NCI-H128 (cell line): ENCODE results near the gene ZNF423.

Experiments
- DNase-seq: peaks from one replicate; lab custom pipeline; 2025; ENCODE audit not compliant: unreplicated experiment; lab: John Stamatoyannopoulos, UW

Gene ZNF423

DNA sequence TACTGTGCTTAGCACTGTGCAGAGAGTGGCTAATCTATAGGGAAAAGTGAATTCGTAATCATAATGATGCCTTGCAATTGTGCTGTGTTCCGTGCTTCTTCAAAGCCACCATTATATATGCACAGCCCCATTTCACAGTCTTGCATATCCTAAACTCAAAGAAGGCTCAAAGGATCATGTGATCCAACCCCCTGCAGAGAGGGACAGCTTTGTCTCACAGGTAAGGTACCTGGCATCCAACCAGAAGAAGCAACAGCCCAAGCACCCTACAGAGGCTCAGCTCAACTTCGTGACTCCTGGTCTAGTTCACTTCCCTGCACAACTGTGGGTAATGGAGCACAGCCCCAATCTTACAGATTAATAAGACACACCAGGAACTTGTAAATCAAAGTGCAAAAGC, 124.0 kb downstream of the ZNF423 start:
- no peak for DNase-seq

DNA sequence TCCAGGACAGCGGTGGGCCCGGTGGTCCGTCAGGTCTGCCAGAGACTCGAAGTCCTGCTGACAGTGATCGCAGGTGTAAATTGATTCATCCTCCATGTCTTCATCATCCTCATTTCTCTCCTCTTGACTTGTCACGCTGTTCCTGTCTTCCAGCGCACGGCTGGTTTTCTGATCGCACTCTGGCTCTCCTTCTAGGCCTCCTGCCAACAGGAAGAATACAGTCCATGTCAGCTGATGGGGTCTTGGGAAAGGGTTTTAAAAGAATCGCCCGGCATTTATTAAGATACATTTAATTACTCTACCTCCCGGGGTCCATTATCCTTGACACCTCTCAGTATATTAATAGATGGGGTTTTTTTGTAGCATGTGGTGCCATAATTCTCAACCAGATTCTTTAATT, 125.1 kb downstream of the ZNF423 start:
- no peak for DNase-seq

DNA sequence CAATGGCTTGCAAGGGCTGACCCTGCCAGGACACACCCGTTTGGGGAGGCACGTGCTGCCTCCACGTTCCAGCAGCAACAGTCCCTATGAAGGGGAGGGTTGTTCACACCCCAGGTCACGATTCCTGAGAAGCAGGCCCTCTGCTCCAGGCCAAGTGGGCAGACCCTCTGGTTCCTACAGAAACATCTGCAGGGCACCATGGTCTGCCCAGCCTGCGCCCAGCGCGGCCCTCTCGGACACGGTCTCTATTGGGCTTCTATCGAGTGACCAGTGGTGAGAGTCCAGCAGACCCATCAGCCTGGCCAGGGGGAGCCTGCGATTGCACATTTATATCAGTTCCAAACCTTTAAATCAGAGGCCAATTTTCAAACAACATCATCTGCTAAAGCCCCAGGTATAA, 128.3 kb downstream of the ZNF423 start:
- no peak for DNase-seq

DNA sequence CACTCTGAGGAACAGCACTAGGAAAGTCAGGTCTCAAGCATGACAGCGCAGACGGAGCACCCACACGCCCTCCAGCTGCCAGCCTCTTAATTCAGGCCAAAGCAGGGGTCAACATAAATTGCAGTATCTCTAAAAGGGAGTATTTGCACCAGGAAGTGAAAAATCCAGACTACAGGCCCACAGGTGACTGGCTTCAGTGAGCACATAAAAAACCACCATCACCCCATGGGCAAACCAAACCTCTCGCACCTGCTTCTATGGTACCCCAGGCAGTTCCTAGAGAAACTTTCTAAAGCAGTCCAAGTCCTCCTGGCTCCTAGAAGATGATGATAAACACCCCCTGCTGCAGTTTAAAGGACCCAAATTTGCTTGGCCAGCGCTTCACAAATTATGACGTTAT, 129.8 kb downstream of the ZNF423 start:
- DNase-seq: no peak

DNA sequence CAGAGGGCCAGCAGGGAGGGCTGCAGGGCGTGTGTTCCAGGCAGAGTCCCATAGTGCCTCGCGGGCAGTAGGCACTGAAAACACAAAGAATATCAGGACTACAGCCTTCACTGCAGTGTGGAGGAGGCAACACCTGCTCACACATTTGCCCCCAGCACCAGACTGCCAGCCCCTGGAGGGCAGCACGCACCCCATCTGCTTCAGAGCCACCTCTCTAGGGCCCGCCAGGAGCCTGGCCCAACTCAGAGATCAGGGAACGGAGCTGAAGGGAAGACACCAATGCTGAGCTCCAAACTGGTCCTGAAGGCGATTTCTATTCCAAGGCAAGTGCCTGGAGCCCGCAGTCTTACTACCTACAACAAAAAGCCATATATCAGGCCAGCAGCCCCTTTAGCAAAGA, 130.3 kb downstream of the ZNF423 start:
- no peak for DNase-seq

DNA sequence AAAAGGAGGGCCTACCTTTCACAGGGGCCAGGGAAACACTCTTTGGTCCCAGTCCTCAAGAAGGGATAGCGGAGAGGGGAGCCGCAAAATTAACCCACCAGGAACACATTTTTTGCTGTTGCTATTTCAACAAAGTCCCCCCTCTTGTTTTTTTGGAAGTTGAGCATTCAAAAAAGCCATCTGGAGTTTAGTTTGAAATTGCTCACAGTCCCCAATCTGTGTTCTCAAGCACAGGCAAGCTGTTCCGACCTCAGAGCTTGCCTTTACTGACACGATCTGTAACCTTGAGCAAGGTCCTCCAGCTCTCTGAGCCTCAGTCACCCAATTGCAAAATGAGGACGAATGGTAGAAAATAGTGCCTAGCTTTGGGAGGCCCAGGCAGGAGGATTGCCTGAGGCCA, 131.1 kb downstream of the ZNF423 start:
- no peak for DNase-seq

DNA sequence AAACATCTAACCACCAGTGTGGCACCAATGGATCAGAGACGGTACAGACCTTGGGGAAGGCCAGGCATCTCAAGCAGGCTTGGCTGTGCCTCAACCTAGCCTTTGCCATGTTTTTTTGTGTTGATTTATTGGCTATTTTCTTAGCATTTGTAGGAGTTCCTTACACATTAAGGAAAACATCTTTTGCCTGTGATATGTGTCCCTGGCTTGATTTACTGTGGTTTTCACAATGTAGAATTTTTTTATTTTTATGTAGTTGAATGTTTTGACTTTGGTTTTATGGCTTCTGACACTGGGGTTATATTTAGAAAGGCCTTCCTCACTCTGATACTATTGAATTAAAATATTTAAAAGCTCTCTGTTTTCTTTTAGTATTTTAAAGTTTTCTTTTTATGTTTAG, 132.6 kb downstream of the ZNF423 start:
- no peak for DNase-seq

DNA sequence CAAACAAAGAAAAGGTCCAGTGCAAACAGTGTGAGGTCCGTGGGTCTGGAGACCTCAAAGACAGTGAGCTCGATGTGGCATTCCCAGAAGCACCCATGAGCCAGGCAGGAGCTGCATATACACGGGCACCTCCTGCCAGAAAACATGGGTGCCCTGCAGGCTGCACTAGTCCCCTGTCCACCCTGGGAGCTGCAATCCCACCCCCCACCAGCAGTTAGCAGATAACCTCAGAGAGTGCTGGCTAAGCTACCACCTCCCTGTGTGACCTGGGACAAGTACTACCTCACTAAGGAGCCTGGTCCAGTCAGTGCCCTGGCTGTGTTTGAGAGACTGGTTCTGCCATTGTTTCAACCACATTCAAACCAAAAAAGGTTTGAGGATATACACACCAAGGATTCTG, 135.7 kb downstream of the ZNF423 start:
- no peak for DNase-seq

DNA sequence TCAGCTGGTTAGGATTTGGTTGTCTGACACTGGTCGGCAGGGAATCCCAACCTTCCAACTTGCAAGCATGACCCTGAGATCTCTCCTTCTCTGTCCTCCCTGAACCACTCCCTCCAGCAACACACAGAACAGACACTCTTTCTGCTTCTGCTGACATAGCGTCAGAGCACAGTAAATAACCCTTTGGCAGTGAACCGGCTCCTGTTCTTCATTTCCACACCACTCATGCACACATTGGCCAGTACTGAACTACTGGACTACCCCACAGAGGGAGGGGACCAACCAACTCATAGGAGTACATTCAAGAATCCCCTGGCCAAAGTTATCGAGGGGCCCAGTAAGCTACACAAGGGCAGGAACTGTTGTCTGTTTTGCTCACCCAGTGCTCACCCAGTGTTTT, 138.2 kb downstream of the ZNF423 start:
- no peak for DNase-seq

DNA sequence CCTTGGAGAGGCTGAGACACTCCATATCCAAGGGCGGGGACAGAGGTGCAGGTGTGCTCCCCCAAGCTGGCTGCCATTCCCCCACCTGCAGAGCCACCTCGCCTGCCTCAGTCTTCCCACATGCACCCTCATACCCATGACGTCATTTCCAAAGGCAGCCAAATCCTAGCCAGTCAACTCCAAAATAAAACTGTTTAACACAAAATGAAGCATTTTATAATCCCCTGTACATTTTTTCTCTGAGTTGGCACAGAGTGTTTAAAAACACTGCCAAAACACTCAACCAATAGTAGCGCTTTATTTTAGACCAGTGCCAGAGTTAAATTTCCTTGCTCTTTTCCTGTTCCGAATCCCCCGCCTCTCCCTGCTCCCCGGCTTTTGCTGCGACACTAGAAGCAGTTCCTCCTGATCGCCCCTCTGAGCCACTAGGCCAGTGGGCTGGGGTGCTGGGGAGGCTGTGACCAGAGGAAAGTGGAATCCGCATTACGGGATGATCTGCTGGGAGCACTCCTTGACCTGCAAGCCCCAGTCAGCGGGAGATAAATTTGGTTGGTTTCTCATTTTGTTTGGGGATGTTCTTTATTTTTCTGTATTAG, 139.5 kb downstream of the ZNF423 start:
- DNase-seq: no peak

DNA sequence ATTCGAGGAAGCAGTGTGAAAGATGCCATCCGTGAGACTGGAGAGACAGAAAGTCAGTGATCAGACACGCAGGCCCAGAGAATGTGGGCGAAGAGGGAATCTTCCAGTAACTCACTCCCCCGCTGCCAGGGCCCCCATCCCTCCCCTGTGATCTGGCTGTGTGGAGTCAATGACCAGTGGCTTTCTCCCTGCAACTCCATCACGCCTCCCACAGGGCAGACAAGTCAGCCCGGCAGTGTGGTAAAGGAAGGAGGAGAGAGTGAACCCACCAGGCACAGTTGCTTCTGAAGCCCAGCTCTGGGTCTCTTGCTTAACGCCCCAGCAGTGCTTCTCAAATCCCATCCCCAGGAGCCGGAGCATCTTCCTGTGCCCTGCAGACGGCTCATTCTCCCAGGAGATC, 142.1 kb downstream of the ZNF423 start:
- no peak for DNase-seq

DNA sequence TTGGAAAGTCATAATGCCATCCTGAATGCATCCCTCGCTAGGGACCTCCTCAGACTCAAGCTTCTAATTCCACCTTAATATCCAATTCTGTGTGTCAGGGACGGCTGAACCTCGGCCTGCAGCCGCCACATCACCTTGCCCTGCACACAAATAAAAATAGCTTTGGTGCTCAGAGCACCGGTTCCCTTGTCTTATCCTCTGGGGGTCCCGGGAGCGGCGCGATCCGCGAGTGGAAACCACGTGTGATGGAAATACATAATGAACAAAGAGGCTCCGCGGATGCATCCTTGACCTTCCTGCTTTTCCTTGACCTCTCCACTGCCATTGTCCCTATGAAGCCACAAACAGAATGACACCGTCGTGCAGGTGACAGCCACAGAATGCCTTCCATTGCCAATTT, 143.4 kb downstream of the ZNF423 start:
- DNase-seq: no peak

DNA sequence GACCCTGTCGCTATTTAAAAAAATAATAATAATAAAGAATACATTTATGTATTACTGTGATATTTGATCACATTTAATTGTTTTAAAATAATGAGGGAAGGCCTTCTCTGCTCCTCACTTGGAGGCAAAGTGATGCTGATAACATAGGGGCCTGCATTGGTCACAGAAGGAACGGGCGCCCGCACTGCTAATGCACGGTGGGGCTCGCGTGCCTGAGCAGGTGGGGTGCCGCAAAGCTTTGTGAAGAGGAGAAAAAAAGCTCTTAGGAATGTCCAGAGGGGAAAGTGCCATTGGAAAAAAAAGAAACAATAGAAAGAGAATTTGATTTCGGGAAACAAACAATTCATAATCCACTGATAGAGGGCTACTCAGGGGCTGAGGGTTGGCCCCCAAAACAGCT, 143.8 kb downstream of the ZNF423 start:
- DNase-seq: no peak

DNA sequence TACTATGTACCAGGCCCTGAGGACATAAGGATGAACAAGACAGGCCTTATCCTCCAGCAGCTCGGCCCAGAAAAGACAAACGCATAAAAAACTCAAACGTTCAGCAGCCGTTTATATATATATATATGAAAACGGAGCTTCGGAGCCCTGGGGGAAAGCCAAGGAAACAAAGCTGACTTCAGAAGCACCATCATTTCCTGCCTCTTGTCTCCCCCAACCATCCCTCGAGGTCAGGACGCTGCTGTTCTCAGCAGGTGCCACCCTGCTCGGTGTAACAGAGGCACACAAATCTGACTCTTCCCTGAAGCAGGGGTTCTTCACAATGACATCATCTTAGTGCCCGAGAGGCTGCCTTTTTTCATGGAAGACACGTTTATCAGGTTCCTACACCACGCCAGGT, 146.9 kb downstream of the ZNF423 start:
- no peak for DNase-seq

DNA sequence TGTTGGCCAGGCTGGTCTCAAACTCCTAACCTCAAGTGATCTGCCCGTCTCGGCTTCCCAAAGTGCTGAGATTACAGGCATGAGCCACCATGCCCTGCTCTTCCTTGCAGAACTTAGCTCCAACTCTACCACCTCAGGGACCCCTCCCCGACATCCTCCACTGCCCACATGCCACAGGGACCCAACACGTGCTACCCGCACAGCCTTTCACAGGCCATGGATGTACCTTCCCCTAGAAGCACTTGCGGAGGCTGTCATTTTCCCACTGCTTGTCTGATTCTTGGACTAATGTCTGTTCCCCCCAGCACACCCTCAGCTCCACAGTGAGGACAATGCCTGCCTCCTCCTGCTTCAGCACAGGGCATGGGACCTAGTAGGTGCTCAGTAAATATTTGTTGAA, 147.4 kb downstream of the ZNF423 start:
- no peak for DNase-seq

DNA sequence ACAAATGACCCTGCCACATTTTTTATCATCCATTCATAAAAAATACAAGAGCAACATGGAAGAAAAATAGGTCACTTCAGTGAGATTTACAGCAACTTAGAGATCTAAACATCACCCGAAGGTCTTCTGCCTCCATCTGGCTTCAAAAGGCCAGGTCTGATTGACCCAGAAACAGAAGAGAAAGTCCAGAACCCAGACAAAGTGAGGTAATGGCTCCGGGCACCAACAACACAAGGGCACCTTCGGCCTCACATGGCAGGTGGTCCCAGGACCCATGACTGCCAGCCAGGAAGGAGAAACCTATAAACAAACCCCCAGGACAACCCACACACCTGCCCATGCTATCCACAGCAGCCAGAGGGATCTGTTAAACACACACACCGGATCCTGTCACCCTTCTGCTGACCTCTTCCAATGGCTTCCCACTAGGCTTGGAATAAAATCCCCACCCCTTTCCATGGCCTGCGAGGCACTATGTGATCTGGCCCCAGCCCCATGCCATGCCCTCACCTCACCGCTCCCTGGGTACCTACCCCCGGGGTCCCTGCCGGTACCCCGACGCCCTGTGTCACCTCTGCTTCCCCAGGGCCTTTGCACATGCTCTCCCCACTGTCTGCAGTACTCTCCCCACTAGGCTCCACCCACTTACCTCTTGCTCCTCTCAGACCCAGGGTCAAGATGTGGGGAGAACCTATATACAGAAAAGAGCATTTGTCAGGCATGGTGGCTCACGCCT, 149.1 kb downstream of the ZNF423 start:
- DNase-seq: no peak

DNA sequence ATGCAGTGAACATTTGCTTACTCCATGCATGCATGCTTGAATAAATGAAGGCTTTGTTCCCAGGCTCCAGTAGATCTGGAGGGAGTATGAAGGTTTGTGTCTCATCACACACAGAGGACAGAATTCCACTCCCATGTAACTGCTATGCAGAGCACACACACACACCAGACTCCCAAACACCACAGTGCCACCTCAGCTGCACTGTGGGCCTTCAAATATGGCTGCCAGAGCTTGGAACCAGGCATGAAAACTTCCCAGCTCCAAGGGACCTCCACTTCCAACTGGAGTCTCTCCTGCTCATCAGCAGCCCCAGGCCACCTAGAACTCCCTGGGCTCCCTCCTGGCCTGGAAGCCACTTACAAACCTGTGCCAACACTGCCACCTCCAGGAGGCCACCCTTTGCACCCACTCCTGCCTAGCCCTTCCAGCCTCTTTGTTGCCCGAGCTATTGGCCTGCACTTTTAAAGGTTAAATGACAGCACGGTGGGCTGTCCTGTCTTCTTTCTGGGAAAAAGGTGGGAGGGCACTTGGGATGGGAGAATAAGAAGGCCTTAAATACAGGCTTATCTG, 151.2 kb downstream of the ZNF423 start:
- no peak for DNase-seq

DNA sequence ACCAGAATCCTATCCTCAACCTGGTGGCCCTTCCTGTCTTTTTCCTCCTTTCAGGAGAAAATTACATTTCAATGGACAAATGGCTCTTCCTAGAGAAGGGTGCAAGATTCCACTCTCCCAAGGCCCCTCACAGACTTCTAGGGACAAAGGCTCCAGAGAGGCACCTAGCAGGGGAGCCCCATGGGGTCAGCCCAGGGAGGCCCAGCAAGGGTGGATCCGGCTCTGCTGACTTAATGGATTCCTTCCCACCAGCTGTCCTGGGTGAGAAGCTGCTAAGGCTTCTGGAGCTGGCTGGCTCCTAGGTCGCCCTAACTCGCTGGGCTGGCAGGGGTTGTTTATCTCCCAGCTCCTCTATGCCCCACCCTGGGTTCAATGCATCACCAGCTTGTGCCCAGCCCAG, 152.4 kb downstream of the ZNF423 start:
- DNase-seq: no peak

DNA sequence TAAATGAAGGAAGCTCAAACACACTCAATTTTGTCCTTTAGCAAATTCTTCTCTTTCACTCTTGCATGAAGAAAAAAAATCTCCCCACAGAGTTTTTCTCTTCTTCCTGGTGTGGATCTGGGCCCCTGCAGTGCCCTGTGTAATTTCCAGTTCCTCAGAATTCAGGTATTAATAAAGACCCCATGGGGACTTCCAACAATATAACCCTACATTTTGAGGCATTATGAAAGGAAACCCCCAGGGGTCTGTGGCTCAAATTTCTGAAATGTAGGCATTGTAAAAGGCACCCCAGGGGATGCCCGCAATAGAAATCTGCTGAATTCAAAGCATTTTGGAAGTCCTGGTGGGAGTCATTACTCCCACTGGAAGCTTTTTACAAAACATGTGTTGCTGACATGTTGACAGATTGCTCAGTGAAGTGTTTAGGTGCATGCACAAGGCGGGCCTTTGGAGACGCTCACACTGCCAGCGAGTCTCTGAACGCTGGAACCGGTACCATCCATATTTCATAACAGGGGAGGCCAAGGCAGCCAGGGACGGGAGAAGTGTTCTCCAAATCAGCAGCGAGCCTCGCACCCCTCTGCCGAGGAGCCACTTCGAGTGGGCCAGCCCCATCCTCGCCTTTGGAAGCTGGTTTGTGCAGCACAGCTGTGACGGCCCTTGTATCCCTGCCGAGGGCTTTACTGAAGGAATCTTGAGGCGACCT, 154.0 kb downstream of the ZNF423 start:
- DNase-seq: peak; percentile 70

DNA sequence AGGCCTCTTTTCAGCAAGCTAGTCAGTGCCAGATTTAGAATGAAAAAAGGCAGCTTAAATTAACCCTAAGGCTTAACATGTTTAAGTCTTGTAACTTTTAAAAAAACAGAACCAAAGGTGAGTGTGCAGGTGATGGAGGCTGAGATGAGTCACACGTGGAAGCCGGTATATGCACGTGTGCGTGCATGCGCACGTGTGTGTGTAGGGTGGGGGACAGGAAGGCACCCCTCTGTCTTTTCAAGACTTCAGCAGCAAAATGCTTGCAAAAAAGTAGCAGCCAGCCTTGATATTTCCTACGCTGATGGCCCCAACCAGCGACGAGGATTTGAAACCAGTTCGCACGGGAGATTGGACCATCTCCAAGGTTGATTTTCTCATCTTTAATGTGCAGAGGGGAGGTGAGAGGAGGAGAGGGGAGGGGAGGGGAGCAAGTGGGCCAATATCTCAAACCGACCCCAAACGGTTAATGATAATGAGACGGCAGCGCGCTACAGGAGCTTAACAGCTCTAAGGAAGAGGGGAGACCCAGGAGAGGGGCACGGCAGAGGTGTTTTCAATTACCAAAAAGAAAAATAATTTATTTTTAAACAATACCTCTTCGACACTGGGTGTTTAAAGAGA, 154.7 kb downstream of the ZNF423 start:
- no peak for DNase-seq

DNA sequence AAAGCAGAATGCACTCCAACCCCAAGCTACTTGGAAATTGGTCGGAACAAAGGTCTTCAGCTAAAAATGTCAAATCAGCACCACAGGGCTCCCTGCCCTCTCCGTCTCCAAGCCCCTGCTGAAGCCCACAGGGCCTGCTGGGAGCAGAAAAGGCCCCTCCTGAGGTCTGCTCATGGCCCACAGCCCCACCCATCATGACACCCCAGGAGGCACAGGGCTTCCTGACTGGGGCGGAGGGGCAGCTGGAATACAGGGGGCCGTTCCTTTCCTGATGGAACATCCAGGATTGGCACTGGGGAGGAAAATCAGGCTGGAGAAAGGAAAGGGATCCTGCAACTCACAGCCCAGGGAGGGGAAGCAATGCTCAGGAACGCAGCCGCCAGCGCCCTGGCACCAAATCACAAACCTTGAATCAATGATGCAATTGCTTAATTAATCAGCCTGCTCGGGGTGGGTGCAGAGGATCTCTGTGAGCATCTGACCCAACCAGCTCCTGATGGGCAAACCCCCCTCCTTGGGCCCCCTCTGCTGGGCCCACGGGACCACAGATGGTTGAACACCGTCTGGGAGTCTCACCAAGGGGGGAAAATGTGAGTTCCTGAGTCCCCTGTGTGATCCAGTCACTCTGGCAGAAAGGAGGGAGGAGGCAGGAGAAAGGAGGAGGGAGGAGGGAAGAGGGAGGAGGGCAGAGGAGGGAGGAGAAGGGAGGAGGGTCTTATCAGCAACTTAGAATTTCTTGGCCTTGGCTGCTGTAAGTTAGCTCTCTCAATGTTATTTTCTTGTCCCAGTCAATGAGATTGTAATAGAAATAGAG, 155.5 kb downstream of the ZNF423 start:
- DNase-seq: no peak
